Liver (tissue), 2 donors: ENCODE measurements around the gene TNS3.

Experiments used
- REST ChIP-seq: IDR thresholded peaks from 2 replicates; pipeline ENCODE4 v1.6.1; 2016; ENCODE audit warnings: antibody characterized with exemption, mild to moderate bottlenecking
- TAF1 ChIP-seq: conservative IDR thresholded peaks from 2 replicates; pipeline ENCODE4 v1.6.1; 2016; ENCODE audit warnings: antibody characterized with exemption, mild to moderate bottlenecking
- donor health status: healthy.

- TF ChIP-seq REST (no peak), TAF1 (no peak)
Observed at GRCh38 chr7:47556511-47557180, 25.3 kb downstream of the TNS3 start.
